ENCODE results near the gene SULT1A3.
"Not testable (repeated sequence)": the region's sequence is repeated elsewhere in the genome, so short reads cannot be mapped to it uniquely, and the experiment has no call there.

SULT1A3 gene

GRCh38 chr16:30199049-30199448, at the start of gene SULT1A3:
TSS of gene SULT1A3 (plus strand) at chr16:30199255. CDS start at chr16:30200729, 1,474 bp downstream.
- in situ Hi-C loops (cut with MboI; ENCODE audit: low sequenced_read_pairs), result not testable (repeated sequence)

DNA sequence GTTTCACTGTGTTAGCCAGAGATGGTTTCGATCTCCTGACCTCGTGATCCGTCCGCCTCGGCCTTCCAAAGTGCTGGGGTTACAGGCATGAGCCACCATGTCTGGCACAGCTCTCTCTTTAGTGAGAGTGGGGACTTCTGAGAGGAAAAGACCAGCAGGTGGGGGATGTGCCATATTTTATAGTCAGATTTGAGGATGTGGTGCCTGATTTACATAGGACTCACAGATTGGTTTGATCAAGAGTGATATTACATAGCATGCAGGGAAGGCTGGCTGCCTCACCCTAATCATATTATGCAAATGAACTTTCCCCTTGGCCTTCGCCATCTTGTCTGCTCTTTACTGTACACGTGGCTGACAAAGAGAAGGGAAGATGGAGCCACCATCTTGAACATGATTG, 48.0 kb upstream of the SULT1A3 start:
- in situ Hi-C loops (cut with MboI; ENCODE audit: low sequenced_read_pairs), result no loop called here

- in situ Hi-C loops (cut with MboI; ENCODE audit: low sequenced_read_pairs), result no loop called here
These were observed 46.5 kb upstream of the SULT1A3 start for GRCh38 chr16:30152517-30152916.

DNA sequence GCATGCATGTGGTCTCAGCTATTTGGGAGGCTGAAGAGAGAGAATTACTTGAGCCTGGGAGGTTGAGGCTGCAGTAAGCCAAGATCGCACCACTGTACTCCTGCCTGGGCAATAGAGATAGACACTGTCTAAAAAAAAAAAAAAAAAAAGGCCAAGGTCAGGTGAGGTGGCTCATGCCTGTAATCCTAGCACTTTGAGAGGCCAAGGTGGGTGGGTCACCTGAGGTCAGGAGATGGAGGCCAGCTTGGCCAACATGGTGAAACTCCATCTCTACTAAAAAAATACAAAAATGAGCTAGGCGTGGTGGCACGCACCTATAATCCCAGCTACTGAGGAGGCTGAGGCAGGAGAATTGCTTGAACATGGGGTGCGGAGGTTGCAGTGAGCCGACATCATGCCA, 43.9 kb upstream of the SULT1A3 start:
- in situ Hi-C loops (cut with MboI; ENCODE audit: low sequenced_read_pairs), result no loop called here

DNA sequence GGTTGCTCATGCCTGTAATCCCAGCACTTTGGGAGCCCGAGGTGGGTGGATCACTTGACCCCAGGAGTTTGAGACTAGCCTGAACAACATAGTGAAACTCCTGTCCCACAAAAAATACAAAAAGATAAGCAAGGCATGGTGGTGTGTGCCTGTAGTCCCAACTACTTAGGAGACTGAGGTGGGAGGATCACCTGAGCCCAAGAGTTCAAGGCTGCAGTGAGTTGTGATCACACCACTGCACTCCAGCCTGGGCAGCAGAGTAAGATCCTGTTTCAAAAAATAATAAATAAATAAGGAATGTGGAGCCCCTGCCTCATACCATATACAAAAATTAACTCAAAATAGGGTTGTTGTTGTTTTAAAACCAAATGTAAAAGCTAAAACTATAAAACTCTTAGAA, 41.8 kb upstream of the SULT1A3 start:
- in situ Hi-C loops (cut with MboI; ENCODE audit: low sequenced_read_pairs), result no loop called here

DNA sequence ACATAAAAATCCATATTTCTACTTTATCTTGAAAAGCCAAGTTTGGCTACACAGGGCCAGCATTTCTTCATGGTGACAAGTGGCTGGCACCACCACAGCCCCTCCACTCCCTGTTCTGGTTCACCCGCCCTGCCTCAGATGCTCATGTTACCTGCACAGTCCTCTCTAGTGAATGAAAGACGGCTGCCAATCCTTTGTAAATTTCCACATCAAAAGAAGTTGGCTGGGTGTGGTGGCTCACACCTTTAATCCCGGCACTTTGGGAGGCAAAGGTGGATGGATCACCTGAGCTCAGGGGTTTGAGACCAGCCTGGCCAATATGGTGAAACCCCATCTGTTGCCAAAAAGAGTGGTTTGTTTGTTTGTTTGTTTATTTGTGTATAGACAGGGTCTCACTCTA, 35.5 kb upstream of the SULT1A3 start:
- in situ Hi-C loops (cut with MboI; ENCODE audit: low sequenced_read_pairs), result no loop called here

GRCh38 chr16:30166202-30166902, 32.7 kb upstream of the SULT1A3 start:
- in situ Hi-C loops (cut with MboI; ENCODE audit: low sequenced_read_pairs), result no loop called here

GRCh38 chr16:30168746-30169145, 30.3 kb upstream of the SULT1A3 start:
- in situ Hi-C loops (cut with MboI; ENCODE audit: low sequenced_read_pairs), result not testable (repeated sequence)

DNA sequence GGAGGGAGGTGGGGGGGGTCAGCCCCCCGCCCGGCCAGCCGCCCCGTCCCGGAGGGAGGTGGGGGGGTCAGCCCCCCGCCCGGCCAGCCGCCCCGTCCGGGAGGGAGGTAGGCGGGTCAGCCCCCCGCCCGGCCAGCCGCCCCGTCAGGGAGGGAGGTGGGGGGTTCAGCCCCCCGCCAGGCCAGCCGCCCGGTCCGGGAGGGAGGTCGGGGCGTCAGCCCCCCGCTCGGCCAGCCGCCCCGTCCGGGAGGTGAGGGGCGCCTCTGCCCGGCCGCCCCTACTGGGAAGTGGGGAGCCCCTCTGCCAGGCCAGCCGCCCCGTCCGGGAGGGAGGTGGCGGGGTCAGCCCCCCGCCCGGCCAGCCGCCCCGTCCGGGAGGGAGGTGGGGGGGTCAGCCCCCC, 29.6 kb upstream of the SULT1A3 start:
- in situ Hi-C loops (cut with MboI; ENCODE audit: low sequenced_read_pairs), result not testable (repeated sequence)

DNA sequence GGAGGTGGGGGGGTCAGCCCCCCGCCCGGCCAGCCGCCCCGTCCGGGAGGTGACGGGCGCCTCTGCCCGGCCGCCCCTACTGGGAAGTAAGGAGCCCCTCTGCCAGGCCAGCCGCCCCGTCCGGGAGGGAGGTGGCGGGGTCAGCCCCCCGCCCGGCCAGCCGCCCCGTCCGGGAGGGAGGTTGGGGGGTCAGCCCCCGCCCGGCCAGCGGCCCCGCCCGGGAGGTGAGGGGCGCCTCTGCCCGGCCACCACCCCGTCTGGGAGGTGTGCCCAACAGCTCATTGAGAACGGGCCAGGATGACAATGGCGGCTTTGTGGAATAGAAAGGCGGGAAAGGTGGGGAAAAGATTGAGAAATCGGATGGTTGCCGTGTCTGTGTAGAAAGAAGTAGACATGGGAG, 28.9 kb upstream of the SULT1A3 start:
- in situ Hi-C loops (cut with MboI; ENCODE audit: low sequenced_read_pairs), result not testable (repeated sequence)

GRCh38 chr16:30173054-30173453, 26.0 kb upstream of the SULT1A3 start:
- in situ Hi-C loops (cut with MboI; ENCODE audit: low sequenced_read_pairs), result no loop called here

- in situ Hi-C loops (cut with MboI; ENCODE audit: low sequenced_read_pairs), result not testable (repeated sequence)
These were observed 22.2 kb upstream of the SULT1A3 start for GRCh38 chr16:30176876-30177275.

DNA sequence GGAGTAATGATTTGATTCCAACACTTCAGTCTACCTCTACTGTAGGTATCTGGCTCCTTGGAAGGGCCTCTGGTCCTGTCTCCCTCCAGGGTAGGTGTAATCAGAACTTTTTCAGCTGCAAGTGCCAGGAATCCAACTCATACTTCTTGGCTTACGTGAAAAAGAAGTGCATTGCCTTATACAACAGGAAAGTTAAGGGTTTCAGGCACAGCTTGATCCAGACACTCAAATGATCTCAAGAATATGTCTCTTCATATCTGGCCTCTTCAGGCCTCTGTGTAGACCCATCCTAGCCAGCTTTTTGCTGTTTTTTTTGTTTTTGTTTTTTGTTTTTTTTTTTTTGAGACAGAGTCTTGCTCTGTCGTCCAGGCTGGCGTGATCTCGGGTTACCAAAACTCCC, 19.9 kb upstream of the SULT1A3 start:
- in situ Hi-C loops (cut with MboI; ENCODE audit: low sequenced_read_pairs), result no loop called here

GRCh38 chr16:30179931-30180330, 19.1 kb upstream of the SULT1A3 start:
- in situ Hi-C loops (cut with MboI; ENCODE audit: low sequenced_read_pairs), result no loop called here

DNA sequence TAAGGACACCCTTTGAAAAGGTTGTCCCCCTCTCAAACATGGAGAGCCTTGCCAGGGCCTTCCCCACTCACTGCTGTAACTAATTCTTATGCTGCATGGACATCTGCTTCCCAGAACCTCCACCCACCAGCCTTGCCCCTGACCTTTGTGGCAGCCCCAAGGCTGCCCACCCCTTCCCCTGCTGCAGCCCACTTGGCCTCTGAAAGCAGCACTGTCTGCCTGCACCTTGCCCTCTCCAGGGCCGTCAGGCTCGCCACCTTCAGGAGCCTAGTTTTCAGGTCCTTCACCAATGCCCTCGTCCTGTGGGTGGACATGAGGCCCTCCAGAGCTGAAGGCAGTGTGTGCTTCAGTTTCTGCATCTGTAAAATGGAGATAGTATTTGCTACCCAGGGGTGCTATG, 18.3 kb upstream of the SULT1A3 start:
- in situ Hi-C loops (cut with MboI; ENCODE audit: low sequenced_read_pairs), result no loop called here

- in situ Hi-C loops (cut with MboI; ENCODE audit: low sequenced_read_pairs), result no loop called here
These were observed 15.6 kb upstream of the SULT1A3 start, which contains the start of gene CORO1A for GRCh38 chr16:30183233-30184095. TSS of gene CORO1A (plus strand) at chr16:30183602. CDS start at chr16:30185210, 1,608 bp downstream.

DNA sequence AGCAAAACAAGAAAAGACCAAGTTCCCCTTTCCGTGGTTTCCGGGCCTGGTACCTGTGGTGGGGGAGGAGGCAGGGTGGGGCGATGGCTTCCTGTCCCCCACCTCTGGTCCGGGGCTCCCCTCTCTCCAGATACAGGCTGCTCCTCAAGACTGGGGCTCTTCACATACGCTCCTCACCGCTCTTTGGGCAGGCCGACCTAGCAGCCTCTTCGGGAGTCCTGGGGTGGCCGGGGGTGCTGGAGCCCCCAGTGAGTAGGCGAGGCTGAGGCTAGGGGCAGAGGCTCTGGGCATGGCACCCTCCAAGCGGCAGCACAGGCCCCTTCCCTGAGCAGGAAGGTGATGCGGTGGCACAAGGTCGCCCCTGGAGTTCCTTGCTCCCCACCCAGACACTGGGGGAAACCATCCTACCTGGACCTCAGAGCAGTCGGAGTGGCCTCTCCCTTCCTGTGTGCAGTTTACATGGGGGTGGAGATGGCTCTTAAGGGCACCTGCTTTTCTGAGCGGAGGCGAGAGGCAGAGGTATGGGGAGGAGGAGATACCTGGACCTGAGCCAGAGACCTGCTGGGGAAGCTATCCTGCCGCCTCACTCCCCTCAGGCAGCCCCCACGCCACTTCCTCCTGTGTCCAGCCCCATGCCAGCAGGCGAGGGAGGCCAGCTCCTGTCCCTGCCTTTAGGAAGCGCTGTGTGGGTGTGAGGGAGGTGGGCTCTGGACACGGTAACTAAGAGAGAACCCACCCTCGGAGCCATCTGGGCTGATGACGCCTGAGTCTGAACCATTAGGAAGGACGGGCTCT, 14.8 kb upstream of the SULT1A3 start:
- in situ Hi-C loops (cut with MboI; ENCODE audit: low sequenced_read_pairs), result no loop called here

DNA sequence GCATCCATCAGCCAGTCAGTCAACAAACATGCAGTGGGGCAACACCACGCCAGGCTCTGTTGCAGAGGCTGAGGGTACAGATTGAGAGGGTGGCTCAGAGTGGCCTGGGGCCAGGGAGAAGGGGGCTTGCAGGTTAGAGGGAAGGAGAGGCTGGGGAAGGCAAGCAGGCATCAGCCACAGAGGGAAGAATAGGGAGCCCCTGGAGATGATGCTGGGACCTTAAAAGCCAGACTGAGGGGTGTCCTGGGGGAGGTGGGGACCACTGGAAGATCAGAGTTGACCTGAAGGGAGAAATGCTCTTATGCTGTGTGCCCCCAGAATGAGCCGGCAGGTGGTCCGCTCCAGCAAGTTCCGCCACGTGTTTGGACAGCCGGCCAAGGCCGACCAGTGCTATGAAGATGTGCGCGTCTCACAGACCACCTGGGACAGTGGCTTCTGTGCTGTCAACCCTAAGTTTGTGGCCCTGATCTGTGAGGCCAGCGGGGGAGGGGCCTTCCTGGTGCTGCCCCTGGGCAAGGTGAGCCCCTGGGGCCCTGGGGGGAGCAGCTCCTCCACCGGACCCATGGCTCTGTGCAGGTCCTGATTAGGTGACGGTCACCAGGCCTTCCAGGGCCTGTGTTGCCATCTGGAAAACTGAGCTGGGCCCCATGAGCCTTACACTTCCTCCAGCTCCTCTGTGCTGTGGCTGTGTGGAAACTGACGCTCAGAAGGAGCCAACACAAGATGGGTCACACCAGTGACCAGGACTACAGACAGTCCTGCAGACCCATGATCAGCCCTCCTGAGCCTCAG, 14.0 kb upstream of the SULT1A3 start:
- in situ Hi-C loops (cut with MboI; ENCODE audit: low sequenced_read_pairs), result no loop called here

DNA sequence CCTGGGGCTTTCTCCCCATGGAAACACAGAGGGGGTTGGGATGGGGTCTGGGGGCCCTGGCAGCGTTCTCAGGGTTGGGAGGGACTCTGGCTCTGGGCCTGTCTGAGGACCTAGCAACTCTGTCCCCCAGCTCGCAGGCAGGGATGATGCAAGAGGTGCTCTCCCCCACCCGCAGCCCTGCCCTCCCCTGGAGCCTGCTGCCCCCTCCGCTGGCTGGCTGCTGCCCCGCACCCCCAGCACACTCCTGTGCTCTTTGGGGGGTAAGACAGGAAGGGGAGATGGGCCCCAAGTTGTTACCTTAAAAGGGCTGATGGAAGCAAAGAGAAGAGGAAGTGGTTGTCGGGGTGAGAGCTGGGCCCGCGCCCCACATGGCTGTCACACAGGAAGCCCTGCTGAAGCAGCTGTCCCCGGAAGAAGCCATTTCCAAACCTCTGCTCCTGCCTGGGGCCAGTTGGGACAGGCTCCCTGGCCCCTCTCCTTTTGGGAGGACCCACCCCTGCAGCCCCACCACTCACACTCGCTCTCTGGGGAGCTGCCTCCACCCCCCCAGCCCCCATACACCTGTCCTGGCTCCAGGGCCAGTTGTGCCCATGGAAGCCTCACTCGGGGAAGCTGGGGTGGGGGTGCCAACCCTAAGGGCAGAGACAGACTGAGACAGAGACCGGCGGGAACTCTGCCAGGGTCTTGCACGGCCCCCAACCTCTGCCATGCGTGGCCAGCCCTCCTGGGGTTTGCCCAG, 13.2 kb upstream of the SULT1A3 start:
- in situ Hi-C loops (cut with MboI; ENCODE audit: low sequenced_read_pairs), result no loop called here

DNA sequence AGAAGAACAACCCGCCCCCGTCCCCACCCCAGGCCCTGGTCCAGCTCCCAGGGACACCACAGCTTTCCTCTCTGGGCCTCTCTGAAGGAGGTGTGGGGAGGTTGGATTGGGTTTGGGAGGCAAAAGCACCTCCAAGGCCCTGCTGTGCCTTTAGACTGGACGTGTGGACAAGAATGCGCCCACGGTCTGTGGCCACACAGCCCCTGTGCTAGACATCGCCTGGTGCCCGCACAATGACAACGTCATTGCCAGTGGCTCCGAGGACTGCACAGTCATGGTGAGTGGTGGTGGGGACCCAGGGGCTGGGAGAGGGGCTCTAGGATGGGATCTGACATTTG, 12.6 kb upstream of the SULT1A3 start:
- in situ Hi-C loops (cut with MboI; ENCODE audit: low sequenced_read_pairs), result no loop called here

Measured in HL-60/S4 treated with phorbol 12-myristate 13-acetate at 8.2 ng/mL for 4 days and 3 days (cell line).